Eye (tissue), 1 donor: ENCODE results near the gene USP7.
"Not testable (repeated sequence)": the region's sequence is repeated elsewhere in the genome, so short reads cannot be mapped to it uniquely, and the experiment has no call there.

Experiments
- DNase-seq: peaks from one replicate; pipeline ENCODE4 v3.0.0-alpha.2; 2015

USP7 gene

GRCh38 chr16:8923199-8923598, 40.5 kb downstream of the USP7 start:
- DNase-seq, result no peak

GRCh38 chr16:8921347-8921984, 42.2 kb downstream of the USP7 start:
- DNase-seq, result no peak

GRCh38 chr16:8920645-8921346, 42.9 kb downstream of the USP7 start:
- DNase-seq, result no peak

GRCh38 chr16:8919934-8920462, 43.7 kb downstream of the USP7 start:
- DNase-seq, result no peak

GRCh38 chr16:8919089-8919933, 44.4 kb downstream of the USP7 start:
- DNase-seq, result no peak

- not testable (repeated sequence) for DNase-seq
Measured at GRCh38 chr16:8917336-8917735, 46.4 kb downstream of the USP7 start.

- no peak for DNase-seq
Measured at GRCh38 chr16:8916541-8917225, 47.0 kb downstream of the USP7 start.

- no peak for DNase-seq
Measured at GRCh38 chr16:8915722-8916301, 47.9 kb downstream of the USP7 start.

- DNase-seq, result no peak
Measured at GRCh38 chr16:8914098-8914497, 49.6 kb downstream of the USP7 start.

- DNase-seq, result no peak
Measured at GRCh38 chr16:8912793-8913192, 50.9 kb downstream of the USP7 start.

GRCh38 chr16:8910811-8911210, 52.9 kb downstream of the USP7 start:
- DNase-seq, result no peak

GRCh38 chr16:8908810-8909468, 54.8 kb downstream of the USP7 start:
- DNase-seq, result no peak

GRCh38 chr16:8907096-8907495, 56.6 kb downstream of the USP7 start:
- no peak for DNase-seq

GRCh38 chr16:8905795-8906591, 57.7 kb downstream of the USP7 start:
- DNase-seq, result no peak

- no peak for DNase-seq
Measured at GRCh38 chr16:8905168-8905762, 58.4 kb downstream of the USP7 start.

- DNase-seq, result no peak
Measured at GRCh38 chr16:8904018-8904430, 59.7 kb downstream of the USP7 start.

GRCh38 chr16:8903004-8903403, 60.7 kb downstream of the USP7 start:
- DNase-seq, result no peak

GRCh38 chr16:8901320-8901861, 62.3 kb downstream of the USP7 start:
- no peak for DNase-seq

- no peak for DNase-seq
Measured at GRCh38 chr16:8900343-8900742, 63.4 kb downstream of the USP7 start.

GRCh38 chr16:8899709-8900317, 63.9 kb downstream of the USP7 start:
- no peak for DNase-seq
